HepG2 (cell line): ENCODE results near the gene LZTR1. TPM values are rescaled to one million over a fixed set of nuclear protein-coding genes. Genes with fewer than 3 reads are reported as not detected.

ENCODE experiments used
- GABPB1 ChIP-seq: IDR thresholded peaks from 2 replicates; pipeline ENCODE4 v1.6.1; 2016; ENCODE audit warnings: mild to moderate bottlenecking, missing genetic modification reagents, moderate library complexity, missing compliant biosample characterization
- HIC2 ChIP-seq: sonication (generic); formaldehyde crosslinking; IDR thresholded peaks from 2 replicates; pipeline ENCODE4 v1.9.0; 2022; ENCODE audit warnings: low read depth, missing genetic modification reagents
- MTA3 ChIP-seq: sonication (generic); formaldehyde crosslinking; IDR thresholded peaks from 2 replicates; pipeline ENCODE4 v1.4.0; 2020; ENCODE audit warnings: missing genetic modification reagents
- MZF1 ChIP-seq: sonication (generic); formaldehyde crosslinking; IDR thresholded peaks from 2 replicates; pipeline ENCODE4 v1.8.1; 2023; ENCODE audit warnings: mild to moderate bottlenecking, missing genetic modification reagents, borderline replicate concordance
- NR1H2 ChIP-seq: sonication (generic); formaldehyde crosslinking; IDR thresholded peaks from 2 replicates; pipeline ENCODE4 v1.8.1; 2022; ENCODE audit warnings: low read depth, missing genetic modification reagents, borderline replicate concordance
- POGK ChIP-seq: sonication (generic); formaldehyde crosslinking; conservative IDR thresholded peaks from 2 replicates; pipeline ENCODE4 v1.8.0; 2022; ENCODE audit warnings: mild to moderate bottlenecking, moderate library complexity, missing genetic modification reagents
- RXRB ChIP-seq: IDR thresholded peaks from 2 replicates; pipeline ENCODE4 v1.6.1; 2016; ENCODE audit warnings: borderline replicate concordance, missing genetic modification reagents, missing compliant biosample characterization
- SP1 ChIP-seq, 2 experiments: fragments of 450-650 bp in 1 of 2; sonication (generic) in 1 of 2; formaldehyde crosslinking in 1 of 2; IDR thresholded peaks; 2 replicates each; pipeline versions ENCODE4 v1.4.0 to v1.6.1; 2016 to 2020; ENCODE audit warnings: missing genetic modification reagents in 1 of 2
- SP140L ChIP-seq: sonication (generic); formaldehyde crosslinking; IDR thresholded peaks from 2 replicates; pipeline ENCODE4 v1.4.0; 2020; ENCODE audit warnings: missing genetic modification reagents, borderline replicate concordance
- TEAD2 ChIP-seq: sonication (generic); formaldehyde crosslinking; IDR thresholded peaks from 2 replicates; pipeline ENCODE4 v1.9.0; 2021; ENCODE audit warnings: missing genetic modification reagents
- TGIF2 ChIP-seq: IDR thresholded peaks from 2 replicates; pipeline ENCODE4 v1.6.1; 2016; ENCODE audit warnings: control low read depth, missing compliant biosample characterization
- ZNF274 ChIP-seq: sonication (generic); formaldehyde crosslinking; IDR thresholded peaks from 2 replicates; pipeline ENCODE4 v1.5.1; 2020; ENCODE audit warnings: mild to moderate bottlenecking, missing genetic modification reagents
- ZNF446 ChIP-seq: sonication (generic); formaldehyde crosslinking; IDR thresholded peaks from 2 replicates; pipeline ENCODE4 v1.5.0; 2020; ENCODE audit warnings: mild to moderate bottlenecking, missing genetic modification reagents
- polyA plus RNA-seq, 8 experiments: library from polyadenylated mRNA; depleted of rRNA in 3 of 8; stranded (reverse) in 7 of 8; unstranded in 1 of 8; fragments of >200 nt; fragmentation: Illumina TruSeq in 4 of 8; extraction: Trizol in 4 of 8; gene quantifications; 2 replicates each; pipeline versions ENCODE4 v1.2.1 to v1.2.3, GENCODE V29; 2011 to 2016; ENCODE audit warnings: low read depth in 4 of 8, missing spikeins in 1 of 8, mixed read lengths in 1 of 8; ENCODE audit not compliant: insufficient read depth in 1 of 8
- total RNA-seq, 5 experiments: library from RNA; depleted of rRNA; stranded (reverse); fragments of >200 nt; fragmentation: Illumina TruSeq; extraction: Trizol; gene quantifications; 2 replicates each; pipeline ENCODE4 v1.2.3, GENCODE V29; 2016; ENCODE audit warnings: low read depth in 1 of 5

The LZTR1 gene
- total and polyA plus RNA-seq, 2 of the 13 experiments (the other 11 are each of a cell fraction or from before 2014, with no cell fraction given): 21.8 to 22.4 TPM

GRCh38 chr22:20949698-20950183, 32.4 kb upstream of the LZTR1 start (continued):
- TF ChIP-seq RXRB: peak; percentile 65; the same call in 1 of the 2 replicates
- no peak for TF ChIP-seq MTA3 (CRISPR knock-in tag)
- no peak for TF ChIP-seq ZNF446 (CRISPR knock-in tag)
- TF ChIP-seq TGIF2 (CRISPR knock-in tag): peak; percentile 61; the same call in 1 of the 2 replicates
- TF ChIP-seq GABPB1 (CRISPR knock-in tag): no peak
- no peak for TF ChIP-seq MZF1 (CRISPR knock-in tag)
- TF ChIP-seq POGK (CRISPR knock-in tag): no peak
- no peak for TF ChIP-seq SP1 (IDR thresholded peaks at IDR 0.05)
- no peak for TF ChIP-seq SP1 (CRISPR knock-in tag; IDR thresholded peaks at IDR 0.05)
- no peak for TF ChIP-seq NR1H2
- no peak for TF ChIP-seq ZNF274 (CRISPR knock-in tag)
- 0 out of 2 replicates have a peak, but pooled peaks have one; percentile 70 for TF ChIP-seq SP140L (CRISPR knock-in tag)
- TF ChIP-seq TEAD2 (CRISPR knock-in tag): no peak
- no peak for TF ChIP-seq HIC2
